ENCODE measurements around the gene NWD2.

The NWD2 gene

GRCh38 chr4:37279894-37280592, 35.5 kb downstream of the NWD2 start:
- H3K4me3 ChIP-seq (ENCODE audit: low read depth, low read length) = no peak overlapping the region
- DNase-seq (ENCODE audit: low read depth) = no peak
- TF ChIP-seq CTCF (IDR thresholded peaks at IDR 0.05; ENCODE audit: low read depth, low read length, missing control alignments) = no peak

DNA sequence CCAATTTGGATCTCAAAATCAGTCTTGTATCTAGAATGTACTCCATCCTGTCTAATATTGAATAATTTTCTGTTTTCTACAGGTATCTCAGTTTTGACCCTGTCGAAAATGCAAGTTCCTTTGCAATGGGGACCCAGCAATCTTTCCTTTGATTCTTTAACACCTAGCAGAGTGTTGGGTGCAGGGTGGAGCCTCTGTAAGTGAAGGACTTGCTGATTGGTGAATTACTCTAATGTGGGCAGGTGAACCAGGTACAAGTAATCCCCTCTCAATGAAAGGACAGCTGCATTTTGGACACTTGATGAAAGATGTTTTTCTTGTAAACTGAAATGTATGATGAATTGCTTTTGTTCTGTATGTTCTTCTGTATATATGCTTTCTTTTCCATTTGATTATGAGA, 54.9 kb downstream of the NWD2 start:
- no peak for TF ChIP-seq CTCF (IDR thresholded peaks at IDR 0.05; ENCODE audit: low read depth, low read length, missing control alignments)
- DNase-seq (ENCODE audit: low read depth) = no peak
- H3K4me3 ChIP-seq (ENCODE audit: low read depth, low read length) = no peak overlapping the region

GRCh38 chr4:37304612-37305011, 60.1 kb downstream of the NWD2 start:
- no peak for DNase-seq (ENCODE audit: low read depth)

DNA sequence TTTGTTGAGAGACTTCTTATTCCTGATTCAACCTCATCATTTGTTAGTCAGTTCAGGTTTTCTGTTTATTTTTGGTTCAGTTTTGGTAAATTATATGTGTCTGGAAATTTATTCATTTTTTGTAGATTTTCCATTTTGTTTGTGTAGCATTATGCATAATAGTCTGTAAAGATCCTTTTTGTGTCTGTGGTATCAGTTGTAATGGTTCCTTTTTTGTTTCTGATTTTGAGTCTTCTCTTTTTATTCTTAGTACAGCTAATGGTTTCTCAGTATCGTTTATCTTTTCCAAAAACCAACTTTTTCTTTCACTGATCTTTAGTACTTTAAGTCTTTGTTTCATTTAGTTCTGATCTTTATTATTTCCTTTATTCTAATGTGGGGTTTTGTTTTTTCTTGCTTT, 61.4 kb downstream of the NWD2 start:
- no peak overlapping the region for H3K4me3 ChIP-seq (ENCODE audit: low read depth, low read length)
- no peak for DNase-seq (ENCODE audit: low read depth)
- TF ChIP-seq CTCF (IDR thresholded peaks at IDR 0.05; ENCODE audit: low read depth, low read length, missing control alignments) = no peak

More at GRCh38 chr4:37304612-37305011, 60.1 kb downstream of the NWD2 start:
- no peak overlapping the region for H3K4me3 ChIP-seq (ENCODE audit: low read depth, low read length)
- no peak for TF ChIP-seq CTCF (IDR thresholded peaks at IDR 0.05; ENCODE audit: low read depth, low read length, missing control alignments)

DNA sequence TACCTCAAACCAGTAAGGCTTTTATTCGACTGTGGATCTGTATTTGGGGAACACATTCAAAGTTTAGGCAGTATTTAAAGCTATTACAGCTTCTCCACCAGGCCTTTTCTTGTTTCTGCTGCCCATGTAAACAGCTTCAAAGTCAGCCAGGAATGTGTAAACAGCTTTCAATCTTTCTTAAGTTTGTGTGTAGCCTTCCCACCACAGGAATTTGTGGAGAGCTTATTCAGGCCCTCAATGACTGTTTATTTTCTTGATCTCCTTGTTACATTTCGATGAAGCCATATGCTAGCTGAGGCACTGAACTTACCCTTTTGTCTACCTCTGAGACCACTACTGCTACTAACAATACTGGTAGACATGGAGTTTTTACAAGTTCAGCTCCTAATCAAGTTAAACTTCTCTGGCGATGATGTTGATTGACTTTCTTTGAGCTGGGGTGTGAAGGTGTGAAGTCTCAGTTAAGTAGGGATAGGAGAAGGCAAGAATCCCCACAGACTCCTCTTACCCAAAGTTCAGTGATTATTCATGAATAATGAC, 72.6 kb downstream of the NWD2 start:
- H3K4me3 ChIP-seq (ENCODE audit: low read depth, low read length) = no peak overlapping the region
- TF ChIP-seq CTCF (IDR thresholded peaks at IDR 0.05; ENCODE audit: low read depth, low read length, missing control alignments) = no peak
- no peak for DNase-seq (ENCODE audit: low read depth)

GRCh38 chr4:37320513-37321235, 76.1 kb downstream of the NWD2 start:
- no peak overlapping the region for H3K4me3 ChIP-seq (ENCODE audit: low read depth, low read length)
- no peak for TF ChIP-seq CTCF (IDR thresholded peaks at IDR 0.05; ENCODE audit: low read depth, low read length, missing control alignments)
- DNase-seq (ENCODE audit: low read depth) = no peak

Data from GM12864 (cell line).